ENCODE measurements around the gene LRMDA.

LRMDA gene

DNA sequence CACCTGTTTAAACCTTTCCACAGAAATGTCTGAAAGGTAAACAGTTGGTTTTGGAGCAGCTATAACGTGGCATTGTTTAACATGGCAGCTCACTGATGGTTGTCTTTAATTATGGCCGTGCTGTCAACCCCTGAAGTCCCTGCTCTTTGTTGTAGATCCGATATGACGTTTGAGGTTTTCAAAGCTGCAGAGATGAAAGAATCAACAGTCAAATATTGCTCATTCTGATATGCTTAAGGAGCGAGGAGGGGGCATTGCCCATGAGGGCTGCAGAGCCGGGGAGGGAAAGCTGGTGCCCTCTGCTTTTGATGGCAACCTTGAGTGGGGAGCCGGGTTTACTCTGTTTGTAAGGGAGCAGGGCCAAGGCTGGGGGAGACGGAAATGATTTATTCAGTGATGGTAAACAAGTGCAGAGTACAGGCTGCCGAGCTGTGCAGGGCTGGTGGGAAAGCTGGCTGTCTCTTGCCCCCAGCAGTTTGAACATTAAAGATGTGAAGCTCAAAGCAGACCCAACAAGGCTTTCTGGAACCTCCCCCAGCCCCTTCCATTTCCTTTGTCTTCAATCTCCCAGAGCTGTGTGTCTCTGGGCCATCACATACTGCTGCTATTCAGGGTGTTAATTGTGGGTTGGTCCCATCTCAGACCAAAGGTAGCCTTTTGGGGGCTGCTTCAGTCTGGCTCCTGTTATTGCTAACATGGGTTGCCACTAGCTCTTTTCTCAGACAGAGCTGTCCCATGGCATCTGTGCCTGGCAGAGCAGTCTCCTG, 345.5 kb downstream of the LRMDA start:
- DNase-seq (ENCODE audit: low spot score): no peak

DNA sequence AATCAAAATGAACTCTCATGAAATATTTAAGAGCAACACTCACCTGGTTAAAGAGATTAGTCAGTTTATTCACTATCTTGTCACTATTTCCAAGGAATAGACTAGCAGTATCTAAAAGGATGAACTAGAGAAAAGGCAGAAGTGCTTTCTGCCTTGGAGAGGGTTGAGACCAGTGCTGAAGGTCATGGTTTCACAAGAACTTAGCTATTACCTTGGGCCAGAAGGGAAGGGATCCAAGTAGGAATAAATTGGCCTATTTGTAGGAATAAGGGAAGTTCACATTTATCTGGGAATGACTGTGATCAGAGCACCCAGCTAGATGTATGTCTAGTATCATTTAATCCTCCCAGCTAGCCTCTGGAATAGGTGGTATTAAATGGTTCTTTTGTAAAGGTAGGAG, 347.2 kb downstream of the LRMDA start:
- DNase-seq (ENCODE audit: low spot score): no peak

DNA sequence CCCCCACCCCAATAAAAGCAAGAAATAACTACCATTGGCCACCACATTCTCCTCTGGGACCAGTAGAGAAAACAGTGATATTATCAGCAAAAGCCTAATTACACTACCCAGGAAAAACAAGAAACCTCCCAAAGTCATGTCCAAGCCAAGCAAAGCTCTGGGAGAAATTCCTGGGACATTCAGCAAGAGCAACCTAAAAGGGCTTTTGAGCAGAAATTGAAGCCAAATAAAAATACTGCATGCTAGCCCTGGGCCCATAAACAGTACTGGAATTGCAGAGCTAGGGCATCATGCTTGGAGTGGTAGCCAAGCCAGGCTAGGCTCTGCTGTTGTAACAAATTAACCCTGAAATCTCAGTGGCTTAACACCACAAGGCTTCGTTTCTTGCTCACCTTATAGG, 347.9 kb downstream of the LRMDA start:
- no peak for DNase-seq (ENCODE audit: low spot score)

DNA sequence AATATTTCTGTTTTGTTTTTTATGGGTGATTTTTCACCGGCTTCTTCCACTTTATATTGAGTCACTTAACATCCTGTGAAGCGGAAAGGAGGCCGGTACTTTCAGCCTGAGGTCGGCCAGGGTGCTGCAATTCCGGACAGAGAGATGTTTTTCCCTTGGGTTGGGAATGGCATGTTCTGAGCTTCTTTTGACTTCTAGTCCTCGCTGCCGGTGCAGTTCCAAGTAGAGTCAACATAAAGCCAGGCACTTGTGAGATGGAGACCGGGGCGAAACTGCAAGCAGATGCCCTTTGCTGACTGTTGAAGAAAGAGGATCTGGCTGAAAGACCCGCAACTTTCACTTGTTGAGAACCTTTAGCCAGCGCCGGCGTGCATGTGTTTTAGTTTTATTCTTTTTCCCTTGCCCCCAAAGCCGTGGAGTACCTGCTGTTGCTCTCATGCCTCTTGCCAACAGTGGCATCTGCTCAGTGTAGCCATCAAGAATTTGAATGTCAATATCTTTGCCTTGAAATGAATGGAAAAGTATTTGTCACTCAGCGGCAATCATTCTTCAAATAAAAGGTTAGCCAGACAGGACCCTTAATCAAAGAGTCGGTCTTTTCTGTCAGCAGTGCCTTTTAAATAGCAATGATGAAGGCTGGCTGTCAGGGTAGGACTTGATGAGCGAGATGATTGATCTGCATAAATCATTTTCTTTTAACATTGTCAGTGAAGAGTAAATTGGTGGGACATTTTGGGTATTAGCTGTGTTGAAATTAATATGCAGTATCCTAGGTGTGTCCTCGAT, 351.2 kb downstream of the LRMDA start:
- DNase-seq (ENCODE audit: low spot score): no peak

DNA sequence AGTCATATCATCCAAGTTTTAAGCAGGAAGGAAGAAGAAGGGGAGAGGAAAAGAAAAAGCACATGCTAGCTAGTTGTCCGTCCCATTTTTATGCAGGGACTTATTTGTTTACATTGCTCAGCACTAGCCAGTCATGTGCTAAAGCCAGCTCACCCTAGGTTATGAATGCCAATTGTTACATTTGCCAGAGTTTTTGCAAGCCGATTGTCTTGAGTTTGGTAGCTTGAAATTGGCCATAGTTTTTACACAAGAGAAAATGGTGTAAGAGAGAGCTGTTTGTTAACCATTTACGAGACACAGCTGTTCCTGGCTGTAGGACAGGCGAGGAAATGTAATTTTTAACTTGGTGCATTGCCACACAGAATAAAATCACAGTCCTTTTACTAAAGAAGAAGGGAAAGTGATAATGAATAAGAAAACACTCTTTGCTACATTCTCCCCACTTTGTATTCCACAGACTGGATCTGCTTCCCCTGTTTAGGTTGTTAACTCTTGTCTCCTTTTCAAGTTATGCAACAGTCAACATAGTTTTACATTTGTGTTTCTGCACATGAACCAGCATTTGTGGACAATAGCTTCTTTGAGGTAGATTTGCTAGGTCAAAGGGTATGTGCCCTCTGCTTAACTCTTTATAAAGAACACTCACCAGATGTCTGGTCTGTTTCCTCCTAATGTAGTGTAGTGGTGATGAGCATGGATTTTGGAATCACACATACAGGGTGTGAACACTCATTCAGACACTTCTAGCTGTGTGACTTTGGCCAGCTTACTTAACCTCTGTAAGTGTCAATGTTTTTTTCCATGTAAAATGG, 357.2 kb downstream of the LRMDA start:
- DNase-seq (ENCODE audit: low spot score): peak; percentile 66

DNA sequence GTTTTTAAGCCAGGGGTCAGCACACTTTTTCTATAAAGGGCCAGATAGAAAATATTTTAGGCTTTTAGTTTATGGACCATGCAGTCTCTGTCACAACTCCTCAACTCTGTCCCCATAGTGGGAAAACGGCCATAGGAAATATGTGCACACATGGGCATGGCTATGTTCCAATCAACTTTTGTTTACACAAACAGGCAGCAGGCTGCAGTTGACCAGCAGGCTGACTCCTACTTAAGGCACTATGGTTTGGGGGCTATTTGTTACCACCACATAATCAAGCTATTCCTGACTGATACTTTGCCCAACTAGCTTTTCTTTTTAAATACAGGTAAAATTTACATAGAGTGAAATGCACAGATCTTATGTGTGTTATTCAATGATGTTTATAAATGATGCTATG, 362.4 kb downstream of the LRMDA start:
- no peak for DNase-seq (ENCODE audit: low spot score)

DNA sequence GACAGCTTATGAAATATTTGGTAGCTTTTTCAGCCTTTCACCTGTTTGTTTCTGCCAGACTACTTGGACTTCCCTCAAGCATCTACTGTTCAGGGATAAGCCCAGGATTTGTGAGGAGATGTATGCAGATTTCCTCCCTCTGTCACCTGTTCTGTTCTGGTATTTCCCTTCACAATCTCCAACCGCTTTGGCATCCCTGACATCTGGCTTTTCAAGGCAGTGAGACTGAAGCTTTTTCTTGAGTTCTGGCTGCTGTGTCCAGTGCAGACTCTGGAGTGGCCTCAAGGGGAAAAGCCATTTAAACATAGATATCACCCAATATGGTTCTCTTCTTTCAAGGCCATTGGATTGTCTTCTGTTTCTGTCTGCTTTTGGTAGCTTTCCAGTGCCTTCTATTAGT, 369.7 kb downstream of the LRMDA start:
- no peak for DNase-seq (ENCODE audit: low spot score)

DNA sequence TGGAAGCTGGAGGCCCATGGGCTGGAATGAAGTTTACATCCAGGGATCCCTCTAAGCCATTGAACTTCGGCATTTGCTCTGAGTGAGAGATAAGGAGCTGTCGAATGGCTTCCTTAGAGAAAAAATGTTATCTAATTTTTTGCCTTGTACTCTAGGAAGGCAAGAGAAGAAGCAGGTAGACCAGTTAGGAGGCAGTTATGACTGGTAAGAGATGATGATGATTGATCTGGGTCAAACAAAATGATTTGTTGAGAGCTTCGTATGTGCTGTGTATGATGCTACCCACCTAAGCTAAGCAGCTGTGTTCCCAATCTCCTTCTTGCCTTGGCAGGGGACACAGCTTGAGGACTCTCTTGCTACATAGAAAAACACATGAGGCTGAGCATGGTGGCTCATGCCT, 370.2 kb downstream of the LRMDA start:
- no peak for DNase-seq (ENCODE audit: low spot score)

DNA sequence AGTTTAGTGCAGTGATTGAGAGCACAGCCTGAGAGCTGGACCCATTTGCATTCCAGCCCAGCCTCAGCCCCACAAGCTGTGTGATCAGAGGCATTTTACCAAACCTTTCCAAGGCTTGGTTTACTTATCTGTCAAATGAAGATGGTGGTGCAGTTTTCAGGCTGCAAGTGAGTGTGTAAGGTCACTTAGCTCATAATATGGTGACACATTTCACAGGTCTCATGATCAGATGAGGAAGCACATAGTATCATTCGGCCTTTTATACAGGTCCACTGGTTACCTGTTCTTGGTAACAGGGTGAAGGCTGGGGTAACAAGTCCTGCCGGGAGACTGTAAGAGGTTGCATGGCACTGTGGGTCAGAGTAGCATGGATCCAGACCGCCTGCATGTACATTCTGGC, 371.7 kb downstream of the LRMDA start:
- no peak for DNase-seq (ENCODE audit: low spot score)

DNA sequence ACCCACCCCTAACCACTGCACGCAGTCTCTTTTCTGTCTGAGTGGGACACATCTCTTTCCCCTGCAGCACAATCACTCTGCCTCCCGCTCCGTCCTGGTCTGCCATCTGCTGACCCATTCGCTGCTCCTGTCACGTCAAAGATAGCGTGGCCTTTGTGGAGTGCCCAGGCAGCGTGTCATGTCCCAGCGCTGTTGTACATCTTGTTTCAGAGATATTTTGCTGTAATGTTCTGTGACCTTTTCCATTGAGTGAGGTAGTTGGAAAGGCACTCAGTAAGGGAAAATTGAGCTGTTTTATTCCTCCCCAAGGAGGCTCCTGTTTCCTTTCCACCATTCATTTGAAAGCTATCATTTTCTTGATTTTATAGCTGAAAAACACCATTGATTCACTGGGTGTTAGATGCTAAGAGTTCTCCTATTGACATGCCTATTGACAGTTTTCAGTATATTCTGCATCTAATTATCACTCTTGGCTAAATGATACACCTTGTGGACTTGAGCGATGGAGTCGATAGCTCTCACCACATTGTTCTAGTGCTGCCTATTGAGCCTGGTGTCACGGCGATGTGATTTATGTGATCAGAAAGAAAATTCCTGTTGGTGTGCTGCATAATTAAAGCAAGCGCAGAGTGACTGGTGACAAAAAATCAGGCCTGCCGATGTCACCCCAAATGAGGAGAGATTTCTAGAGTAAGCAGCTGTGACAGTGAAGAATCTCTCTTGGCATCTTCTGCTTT, 372.6 kb downstream of the LRMDA start:
- DNase-seq (ENCODE audit: low spot score): no peak

DNA sequence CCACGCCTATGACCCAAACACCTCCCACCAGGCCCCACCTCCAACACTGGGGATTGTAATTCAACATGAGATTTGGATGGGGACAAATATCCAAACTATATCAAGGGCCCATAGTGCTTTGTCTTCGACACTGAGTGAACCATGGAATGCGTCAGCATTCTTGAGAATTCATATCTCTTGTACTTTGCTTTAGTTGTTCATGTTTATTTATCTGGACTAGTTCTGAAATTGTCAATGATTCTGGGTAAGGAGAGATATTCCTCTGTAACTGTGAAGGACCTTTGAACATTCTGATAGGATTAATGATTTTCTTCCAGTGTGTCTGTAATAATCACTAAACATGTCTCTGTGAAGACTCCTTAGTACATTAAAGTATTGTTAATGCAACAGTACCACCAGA, 374.8 kb downstream of the LRMDA start:
- DNase-seq (ENCODE audit: low spot score): no peak

DNA sequence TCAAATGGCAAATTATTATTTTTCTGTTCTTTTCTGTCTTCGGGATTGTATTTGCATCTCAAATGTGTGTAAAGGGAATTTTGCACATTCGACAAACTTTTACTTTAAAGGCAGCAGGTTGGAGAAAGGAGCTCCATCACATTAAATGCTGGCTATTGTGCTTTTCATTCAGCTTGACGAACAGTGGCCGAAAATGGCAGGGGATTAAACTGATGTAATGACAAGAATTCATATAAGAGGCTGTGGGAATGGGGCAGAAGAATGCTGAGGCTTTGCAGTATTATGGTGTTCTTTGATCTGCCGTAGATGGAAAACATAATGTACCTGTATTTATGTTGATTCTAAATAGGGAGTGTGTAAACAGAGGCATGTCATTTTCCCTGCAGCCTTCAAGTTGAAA, 376.0 kb downstream of the LRMDA start:
- no peak for DNase-seq (ENCODE audit: low spot score)

DNA sequence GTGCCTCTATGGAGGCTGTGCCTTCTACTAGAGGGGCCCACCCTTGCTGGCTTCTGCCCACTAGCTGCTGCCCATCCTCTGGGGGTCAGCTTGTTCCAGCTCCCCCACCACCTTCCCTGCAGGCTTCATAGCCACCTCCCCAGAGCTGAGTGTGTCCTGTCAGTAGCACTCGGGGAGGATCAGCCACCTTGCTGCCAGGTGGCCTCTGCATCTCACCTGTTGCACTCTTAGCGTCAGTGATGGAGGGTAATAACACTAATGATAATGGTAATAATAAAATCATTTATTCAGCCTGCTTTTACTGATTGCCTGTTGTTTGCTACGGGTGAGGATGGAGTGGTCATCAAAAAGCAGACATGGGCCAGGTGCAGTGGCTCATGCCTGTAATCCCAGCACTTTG, 377.6 kb downstream of the LRMDA start:
- no peak for DNase-seq (ENCODE audit: low spot score)

DNA sequence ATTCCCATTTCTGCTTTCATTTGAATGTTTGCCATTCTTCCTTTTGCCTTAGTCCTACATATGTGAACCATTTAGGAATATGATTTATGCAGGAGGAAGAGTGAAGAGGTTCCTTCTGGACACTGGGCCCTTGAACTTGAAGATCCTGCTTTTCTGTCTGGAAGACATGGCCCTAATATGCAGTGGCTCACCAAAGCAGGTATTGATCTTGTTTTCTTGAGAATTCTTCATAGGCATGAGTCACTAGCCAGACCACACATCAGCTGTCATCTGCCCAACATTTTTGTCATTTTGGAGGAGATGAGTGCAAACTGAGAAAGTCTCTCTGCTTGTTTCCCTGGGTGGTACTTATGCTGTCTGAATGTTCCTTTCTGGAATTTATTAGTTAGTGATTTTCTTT, 382.6 kb downstream of the LRMDA start:
- DNase-seq (ENCODE audit: low spot score): no peak

DNA sequence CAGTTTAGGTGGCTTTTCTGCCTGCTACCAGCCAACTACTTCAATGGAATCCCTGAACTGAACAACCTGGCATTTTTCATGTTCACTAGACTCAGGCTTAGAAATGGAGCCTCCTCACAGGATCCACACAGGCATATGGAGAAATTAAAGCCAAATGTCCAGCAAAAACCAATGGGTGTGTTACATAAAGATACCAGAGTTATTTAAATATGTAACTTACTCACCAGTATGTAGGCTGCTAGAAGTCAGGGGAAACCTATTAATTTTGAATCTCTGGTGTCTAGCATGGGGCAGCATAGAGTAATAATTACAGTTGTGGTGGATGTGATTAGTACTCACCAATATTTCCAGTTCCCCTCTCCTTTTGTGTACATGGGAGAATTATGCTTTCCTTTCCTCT, 383.6 kb downstream of the LRMDA start:
- no peak for DNase-seq (ENCODE audit: low spot score)

DNA sequence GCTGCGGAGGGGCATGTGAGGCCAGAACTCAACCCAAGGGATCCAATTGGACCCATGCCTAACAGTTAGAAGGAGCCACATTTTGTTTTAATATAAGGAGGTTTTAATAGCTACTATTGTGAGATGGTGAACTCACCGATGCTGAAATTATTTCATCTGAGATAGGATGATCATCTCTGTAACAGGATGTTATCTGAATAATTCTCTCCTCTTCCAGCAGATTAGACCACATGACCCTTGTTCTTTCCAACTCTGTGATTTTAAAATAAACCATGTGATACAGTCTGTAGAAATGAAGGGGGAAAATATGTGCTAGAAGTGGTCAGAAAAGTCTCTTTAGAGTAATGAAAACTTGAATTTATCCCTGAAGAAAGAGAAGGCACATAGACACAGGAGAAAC, 385.8 kb downstream of the LRMDA start:
- DNase-seq (ENCODE audit: low spot score): no peak

DNA sequence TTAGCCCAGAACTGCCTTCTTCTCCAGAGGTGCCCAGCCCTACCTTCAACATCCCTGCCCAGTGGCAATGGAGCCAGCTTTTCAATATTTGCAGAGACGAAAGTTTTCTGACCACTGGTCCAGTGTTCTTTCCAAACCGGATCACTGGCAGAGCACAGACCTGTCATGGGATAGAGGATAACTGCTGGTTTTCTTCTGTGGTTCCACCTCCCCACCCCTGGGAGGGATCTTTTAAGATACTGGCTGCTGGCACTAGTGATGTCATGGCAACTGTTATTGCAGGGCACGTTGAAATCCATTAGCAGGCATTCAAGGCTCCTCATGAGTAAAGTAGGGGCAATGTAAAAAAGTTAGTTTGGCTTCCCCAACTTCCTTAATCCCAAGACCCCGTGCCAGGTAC, 387.1 kb downstream of the LRMDA start:
- no peak for DNase-seq (ENCODE audit: low spot score)

DNA sequence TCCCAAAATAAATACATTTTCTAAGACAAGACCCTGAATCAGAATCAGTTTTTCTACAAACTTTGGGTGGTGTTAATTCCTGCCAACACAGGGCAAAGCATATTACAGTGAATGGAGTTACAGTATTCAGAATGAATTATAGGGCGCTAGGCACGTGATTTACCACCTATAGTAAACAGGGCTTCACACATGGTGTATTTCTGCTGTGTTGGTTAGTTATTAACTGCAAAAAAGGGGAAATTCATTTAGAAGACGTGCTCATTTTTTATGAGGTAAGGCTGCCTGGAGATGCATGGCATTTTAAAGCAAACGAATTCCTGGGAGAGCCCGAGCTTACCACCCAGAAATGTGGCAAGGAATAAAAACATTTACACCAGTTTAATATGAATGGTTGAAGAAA, 393.8 kb downstream of the LRMDA start:
- DNase-seq (ENCODE audit: low spot score): no peak

DNA sequence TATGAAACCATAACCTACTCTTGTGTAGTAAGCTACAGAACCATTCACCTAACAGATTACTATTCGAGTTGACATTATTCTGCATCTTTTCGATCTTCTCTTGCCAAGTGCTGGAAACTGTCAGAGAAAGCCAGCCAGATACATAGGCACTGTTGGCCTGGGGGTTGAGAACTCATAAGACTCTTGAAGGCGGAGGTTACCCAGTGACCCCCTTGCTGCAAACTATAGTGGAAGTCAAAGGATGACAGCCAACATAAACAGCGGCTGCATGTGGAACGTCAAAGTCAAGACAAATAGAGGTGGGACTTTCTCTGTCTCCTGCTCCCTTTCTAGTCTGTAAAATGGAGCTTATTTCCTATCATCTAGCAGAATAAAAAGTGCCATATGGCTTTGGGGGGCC, 394.2 kb downstream of the LRMDA start:
- no peak for DNase-seq (ENCODE audit: low spot score)

DNA sequence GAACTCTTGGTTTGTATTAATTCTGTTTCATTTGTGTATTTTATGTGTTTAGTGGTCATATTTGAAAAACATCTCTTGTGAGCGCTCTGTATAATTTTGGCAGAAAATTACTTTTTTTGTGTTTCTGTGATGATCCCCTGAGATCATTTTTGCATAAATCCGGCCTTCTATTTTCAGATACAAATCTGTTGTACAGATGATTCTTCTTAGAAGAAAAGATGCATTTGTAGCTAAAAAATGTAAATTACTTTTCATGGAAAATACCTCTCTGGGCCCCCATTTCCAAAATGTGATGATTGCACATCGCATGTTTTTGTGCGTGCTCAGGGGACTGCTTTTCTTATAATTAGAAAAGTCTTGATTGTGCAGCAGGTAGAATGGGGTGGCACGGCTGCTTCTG, 395.4 kb downstream of the LRMDA start:
- no peak for DNase-seq (ENCODE audit: low spot score)

DNA sequence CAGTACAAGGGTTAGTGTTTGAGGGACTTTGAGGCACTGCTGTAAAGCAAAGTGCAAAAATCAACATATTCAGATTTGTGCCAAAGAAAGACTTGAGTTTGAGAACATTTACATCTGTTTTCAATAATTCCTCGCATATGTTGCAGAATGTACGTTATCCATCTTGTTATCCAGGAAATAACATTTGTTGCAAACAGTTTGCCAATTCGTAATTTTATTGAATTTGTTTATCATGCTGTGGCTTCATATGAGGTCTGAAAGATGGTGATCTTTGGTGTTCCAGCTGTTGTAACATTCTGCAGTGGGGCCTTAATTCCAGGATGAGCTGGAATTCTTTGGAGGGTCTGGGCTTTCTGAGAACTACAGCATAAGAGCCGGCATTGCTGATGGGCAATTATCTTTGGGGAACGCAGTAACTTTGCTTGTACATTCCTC, 396.2 kb downstream of the LRMDA start:
- DNase-seq (ENCODE audit: low spot score): no peak

DNA sequence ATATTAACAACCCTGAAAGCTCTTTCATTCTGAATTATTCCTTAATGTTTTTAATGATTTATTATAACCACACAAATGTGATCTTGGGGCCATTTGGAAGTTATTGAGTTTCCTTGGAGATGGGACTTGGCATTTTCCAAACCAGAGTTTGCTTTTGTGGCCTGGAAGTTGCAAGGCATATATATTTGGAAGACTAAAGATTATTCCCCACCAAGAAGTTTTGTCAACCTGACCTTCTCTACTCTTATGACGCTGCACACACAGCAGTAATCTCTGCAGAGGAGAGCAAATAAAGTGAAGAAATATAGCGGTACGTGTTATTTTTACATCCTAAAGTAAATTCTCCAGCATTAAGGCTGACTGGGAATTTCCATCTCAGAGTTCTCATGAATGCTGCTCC, 397.0 kb downstream of the LRMDA start:
- DNase-seq (ENCODE audit: low spot score): no peak

All from AG20443 (cell line).